SU-DHL-6 (cell line): ENCODE results near the gene ADGRF4.

Experiments used
- H2AFZ ChIP-seq: fragments of 200-600 bp; sonication (generic); 2 replicates; pipeline ENCODE4 v1.6.1; 2014; ENCODE audit warnings: low read depth, mild to moderate bottlenecking, moderate library complexity, mixed read lengths, antibody characterized with exemption, low read length; ENCODE audit not compliant: severe bottlenecking
- H3F3A ChIP-seq: fragments of 200-600 bp; shearing (Covaris generic); 2 replicates; pipeline ENCODE4 v1.6.0; 2016; ENCODE audit warnings: antibody characterized with exemption, mild to moderate bottlenecking; ENCODE audit not compliant: insufficient read depth
- H3K27ac ChIP-seq: fragments of 200-600 bp; sonication (generic); 2 replicates; pipeline ENCODE4 v1.5.1; 2016; ENCODE audit warnings: low read depth, mild to moderate bottlenecking, low read length, moderate library complexity, mixed read lengths
- H3K27me3 ChIP-seq: fragments of 200-600 bp; sonication (generic), shearing (Covaris generic); 2 replicates; pipeline ENCODE4 v1.6.0; 2014; ENCODE audit warnings: mild to moderate bottlenecking, low read length
- H3K36me3 ChIP-seq: fragments of 200-600 bp; sonication (generic); 2 replicates; pipeline ENCODE4 v1.6.1; 2014; ENCODE audit warnings: mild to moderate bottlenecking, low read length, mixed read lengths
- H3K4me2 ChIP-seq: fragments of 300-600, 200-600 bp; shearing (Covaris generic), sonication (generic); 2 replicates; pipeline ENCODE4 v1.6.0; 2014; ENCODE audit warnings: low read length, low read depth, mild to moderate bottlenecking; ENCODE audit not compliant: poor library complexity, severe bottlenecking
- H3K4me3 ChIP-seq: fragments of 200-600 bp; sonication (generic); 2 replicates; pipeline ENCODE4 v1.5.1; 2014; ENCODE audit warnings: antibody characterized with exemption, low read length, mild to moderate bottlenecking, mixed read lengths; ENCODE audit not compliant: insufficient read depth, poor library complexity, severe bottlenecking
- H3K79me2 ChIP-seq: fragments of 200-600 bp; sonication (generic); 2 replicates; pipeline ENCODE4 v1.6.1; 2014; ENCODE audit warnings: mild to moderate bottlenecking, low read length, moderate library complexity; ENCODE audit not compliant: insufficient read depth
- H3K9ac ChIP-seq: fragments of 200-600 bp; sonication (generic); 2 replicates; pipeline ENCODE4 v1.7.0; 2014; ENCODE audit warnings: mild to moderate bottlenecking, low read length
- H3K9me2 ChIP-seq: fragments of 200-600 bp; sonication (generic); replicated peaks from 2 replicates; pipeline ENCODE4 v1.6.1; 2014; ENCODE audit warnings: low read length; ENCODE audit not compliant: insufficient read depth
- H3K9me3 ChIP-seq: fragments of 200-600 bp; sonication (generic); 2 replicates; pipeline ENCODE4 v1.6.1; 2014; ENCODE audit warnings: low read length, mixed read lengths; ENCODE audit not compliant: insufficient read depth
- H4K20me1 ChIP-seq: fragments of 200-600 bp; sonication (generic); 2 replicates; pipeline ENCODE4 v1.6.1; 2014; ENCODE audit warnings: low read depth, mild to moderate bottlenecking, antibody characterized with exemption, low read length, moderate library complexity, mixed read lengths
- CTCF ChIP-seq: fragments of 200-600 bp; sonication (generic); IDR thresholded peaks from one replicate; pipeline ENCODE4 v1.5.1; 2017; ENCODE audit warnings: antibody characterized with exemption, mild to moderate bottlenecking, low read length, moderate library complexity; ENCODE audit not compliant: insufficient read depth, poor library complexity, severe bottlenecking
- EZH2phosphoT487 ChIP-seq: fragments of 200-600 bp; sonication (generic), shearing (Covaris generic); conservative IDR thresholded peaks from 2 replicates; pipeline ENCODE4 v1.6.1; 2018; ENCODE audit warnings: mild to moderate bottlenecking, antibody characterized with exemption, low read length, moderate library complexity, mixed read lengths

The ADGRF4 gene

GRCh38 chr6:47709160-47709559 is 10.8 kb downstream of the ADGRF4 start:
- no peaks in the 10 kb centered on the region; the same call in 1 of the 2 replicates for H3K27me3 ChIP-seq
- no peak overlapping the region for H3K4me2 ChIP-seq
- H3K9me3 ChIP-seq = no peaks in the 10 kb centered on the region
- H3K27ac ChIP-seq = no peak overlapping the region
- H3K79me2 ChIP-seq = no peaks in the 10 kb centered on the region
- no peaks in the 10 kb centered on the region for H3K36me3 ChIP-seq
- no peaks in the 10 kb centered on the region for H3K9me2 ChIP-seq
- H4K20me1 ChIP-seq = no peaks in the 10 kb centered on the region
- no peak overlapping the region for H3K4me3 ChIP-seq
- H2AFZ ChIP-seq = no peak overlapping the region
- TF ChIP-seq EZH2phosphoT487 (no peak), CTCF (no peak)
- H3K9ac ChIP-seq = no peak overlapping the region
- no peaks in the 10 kb centered on the region for H3F3A ChIP-seq

- Histone ChIP-seq H3K27me3 (no peaks in the 10 kb centered on the region; the same call in 1 of the 2 replicates), H3K36me3 (no peaks in the 10 kb centered on the region), H3K9ac (no peak overlapping the region), H3K27ac (no peak overlapping the region), H3F3A (no peaks in the 10 kb centered on the region), H3K79me2 (no peaks in the 10 kb centered on the region), H3K4me2 (no peak overlapping the region), H4K20me1 (no peaks in the 10 kb centered on the region), H2AFZ (no peak overlapping the region), H3K4me3 (no peak overlapping the region), H3K9me2 (no peaks in the 10 kb centered on the region), H3K9me3 (no peaks in the 10 kb centered on the region)
- TF ChIP-seq EZH2phosphoT487 (no peak), CTCF (no peak)
These were observed 11.9 kb downstream of the ADGRF4 start for GRCh38 chr6:47710295-47710694.

GRCh38 chr6:47713200-47713599 is 14.8 kb downstream of the ADGRF4 start:
- Histone ChIP-seq H2AFZ (no peak overlapping the region), H3K4me3 (no peak overlapping the region), H3K27ac (no peak overlapping the region), H4K20me1 (no peaks in the 10 kb centered on the region), H3K4me2 (no peak overlapping the region), H3K79me2 (no peaks in the 10 kb centered on the region), H3K9me2 (no peaks in the 10 kb centered on the region), H3K36me3 (no peaks in the 10 kb centered on the region), H3K27me3 (no peaks in the 10 kb centered on the region), H3K9ac (no peak overlapping the region), H3K9me3 (no peaks in the 10 kb centered on the region), H3F3A (no peaks in the 10 kb centered on the region)
- TF ChIP-seq EZH2phosphoT487 = no peak
- no peak for TF ChIP-seq CTCF

GRCh38 chr6:47714802-47715201 is 16.4 kb downstream of the ADGRF4 start:
- Histone ChIP-seq H3K79me2 (no peaks in the 10 kb centered on the region), H3K9me3 (no peaks in the 10 kb centered on the region), H3K27me3 (no peaks in the 10 kb centered on the region), H3K4me3 (no peak overlapping the region), H3K9me2 (no peaks in the 10 kb centered on the region), H2AFZ (no peak overlapping the region), H4K20me1 (no peaks in the 10 kb centered on the region), H3K4me2 (no peak overlapping the region), H3K9ac (no peak overlapping the region), H3F3A (no peaks in the 10 kb centered on the region), H3K27ac (no peak overlapping the region), H3K36me3 (no peaks in the 10 kb centered on the region)
- TF ChIP-seq EZH2phosphoT487 (no peak), CTCF (no peak)
